GM21786 (cell line): ENCODE results near the gene RIPOR2.
A peak's percentile ranks its signal among the peaks of the same experiment; 100 is the strongest.
"Not testable (repeated sequence)": the region's sequence is repeated elsewhere in the genome, so short reads cannot be mapped to it uniquely, and the experiment has no call there.

Experiments
- ATAC-seq: cut with Tn5 transposase; IDR thresholded peaks from one replicate; pipeline ENCODE4 v1.9.1; 2021; ENCODE audit not compliant: unreplicated experiment

RIPOR2 gene

GRCh38 chr6:24959319-24959718 is 23.6 kb upstream of the RIPOR2 start:
- ATAC-seq = no peak

GRCh38 chr6:24957199-24957598 is 21.4 kb upstream of the RIPOR2 start:
- no peak for ATAC-seq

GRCh38 chr6:24953726-24954125 is 18.0 kb upstream of the RIPOR2 start:
- no peak for ATAC-seq

- no peak for ATAC-seq
These were observed 16.1 kb upstream of the RIPOR2 start for GRCh38 chr6:24951811-24952299.

GRCh38 chr6:24950218-24950941 is 14.6 kb upstream of the RIPOR2 start:
- no peak for ATAC-seq

GRCh38 chr6:24949020-24949569 is 13.3 kb upstream of the RIPOR2 start:
- peak; percentile 93 for ATAC-seq

- not testable (repeated sequence) for ATAC-seq
These were observed 12.5 kb upstream of the RIPOR2 start for GRCh38 chr6:24948261-24948660.

- no peak for ATAC-seq
These were observed 11.9 kb upstream of the RIPOR2 start for GRCh38 chr6:24947636-24948035.

- ATAC-seq = no peak
These were observed 9.3 kb upstream of the RIPOR2 start for GRCh38 chr6:24945054-24945453.

GRCh38 chr6:24943774-24944173 is 8.0 kb upstream of the RIPOR2 start:
- ATAC-seq = no peak

GRCh38 chr6:24940311-24940917 is 4.7 kb upstream of the RIPOR2 start:
- ATAC-seq = no peak

- ATAC-seq = peak; percentile 66
These were observed 1.0 kb upstream of the RIPOR2 start for GRCh38 chr6:24936641-24937317.

- no peak for ATAC-seq
These were observed 1.8 kb downstream of the RIPOR2 start for GRCh38 chr6:24933868-24934401.

GRCh38 chr6:24933266-24933665 is 2.5 kb downstream of the RIPOR2 start:
- no peak for ATAC-seq

- ATAC-seq = peak; percentile 14
These were observed 2.9 kb downstream of the RIPOR2 start for GRCh38 chr6:24932832-24933231.

- ATAC-seq = no peak
These were observed 3.8 kb downstream of the RIPOR2 start for GRCh38 chr6:24931718-24932691.

- no peak for ATAC-seq
These were observed 4.5 kb downstream of the RIPOR2 start for GRCh38 chr6:24931296-24931695.

GRCh38 chr6:24930431-24930871 is 5.3 kb downstream of the RIPOR2 start:
- ATAC-seq = no peak

- ATAC-seq = peak; percentile 36
These were observed 6.5 kb downstream of the RIPOR2 start for GRCh38 chr6:24929242-24929641.
